SJCRH30 (cell line): Measurements from ENCODE around the gene POP7. TPM values are rescaled to one million over a fixed set of nuclear protein-coding genes. Genes with fewer than 3 reads are reported as not detected.
"Not testable (repeated sequence)": the region's sequence is repeated elsewhere in the genome, so short reads cannot be mapped to it uniquely, and the experiment has no call there.

Experiments
- DNase-seq, 2 experiments: peaks; one replicate each; pipeline ENCODE4 v3.0.0-alpha.2; 2015 to 2020
- H3K27ac ChIP-seq: fragments of 250-450 bp; sonication (Bioruptor Pico); 2 replicates; pipeline ENCODE4 v1.5.1; 2020; ENCODE audit warnings: mild to moderate bottlenecking, moderate library complexity
- H3K27me3 ChIP-seq: fragments of 250-450 bp; sonication (Bioruptor Pico); 2 replicates; pipeline ENCODE4 v1.5.1; 2020; ENCODE audit warnings: mild to moderate bottlenecking, moderate library complexity
- H3K36me3 ChIP-seq: fragments of 250-450 bp; sonication (Bioruptor Pico); 2 replicates; pipeline ENCODE4 v1.5.1; 2020; ENCODE audit warnings: mild to moderate bottlenecking, moderate library complexity
- H3K4me1 ChIP-seq: fragments of 250-450 bp; sonication (Bioruptor Pico); 2 replicates; pipeline ENCODE4 v1.5.1; 2020; ENCODE audit warnings: mild to moderate bottlenecking, moderate library complexity
- H3K4me3 ChIP-seq: fragments of 250-450 bp; sonication (Bioruptor Pico); 2 replicates; pipeline ENCODE4 v1.5.1; 2020; ENCODE audit warnings: mild to moderate bottlenecking, moderate library complexity
- H3K9me3 ChIP-seq: fragments of 250-450 bp; sonication (Bioruptor Pico); replicated peaks from 2 replicates; pipeline ENCODE4 v1.5.1; 2020; ENCODE audit warnings: mild to moderate bottlenecking, moderate library complexity
- total RNA-seq: library from RNA; depleted of rRNA; stranded (reverse); fragments of >200 nt; shearing (Covaris generic); gene quantifications from 2 replicates; pipeline ENCODE4 v1.2.3, GENCODE V29; 2014

The POP7 gene
- total RNA-seq, 1 experiment from 2014 or later, result 67.9 TPM

DNA sequence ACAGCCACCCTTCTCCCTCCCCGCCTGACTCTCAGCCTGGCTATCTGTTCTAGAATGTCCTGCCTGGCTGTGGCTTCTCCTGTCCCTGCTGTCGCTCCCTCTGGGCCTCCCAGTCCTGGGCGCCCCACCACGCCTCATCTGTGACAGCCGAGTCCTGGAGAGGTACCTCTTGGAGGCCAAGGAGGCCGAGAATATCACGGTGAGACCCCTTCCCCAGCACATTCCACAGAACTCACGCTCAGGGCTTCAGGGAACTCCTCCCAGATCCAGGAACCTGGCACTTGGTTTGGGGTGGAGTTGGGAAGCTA is 15.5 kb downstream of the POP7 start:
- no peak overlapping the region for H3K27ac ChIP-seq
- peaks cover 21% of the 10 kb centered on the region for H3K27me3 ChIP-seq
- H3K4me3 ChIP-seq, result no peak overlapping the region
- H3K9me3 ChIP-seq, result no peaks in the 10 kb centered on the region
- peaks cover 8% of the 10 kb centered on the region; the same call in 1 of the 2 replicates for H3K4me1 ChIP-seq
- H3K36me3 ChIP-seq, result no peaks in the 10 kb centered on the region
- no peak for DNase-seq

DNA sequence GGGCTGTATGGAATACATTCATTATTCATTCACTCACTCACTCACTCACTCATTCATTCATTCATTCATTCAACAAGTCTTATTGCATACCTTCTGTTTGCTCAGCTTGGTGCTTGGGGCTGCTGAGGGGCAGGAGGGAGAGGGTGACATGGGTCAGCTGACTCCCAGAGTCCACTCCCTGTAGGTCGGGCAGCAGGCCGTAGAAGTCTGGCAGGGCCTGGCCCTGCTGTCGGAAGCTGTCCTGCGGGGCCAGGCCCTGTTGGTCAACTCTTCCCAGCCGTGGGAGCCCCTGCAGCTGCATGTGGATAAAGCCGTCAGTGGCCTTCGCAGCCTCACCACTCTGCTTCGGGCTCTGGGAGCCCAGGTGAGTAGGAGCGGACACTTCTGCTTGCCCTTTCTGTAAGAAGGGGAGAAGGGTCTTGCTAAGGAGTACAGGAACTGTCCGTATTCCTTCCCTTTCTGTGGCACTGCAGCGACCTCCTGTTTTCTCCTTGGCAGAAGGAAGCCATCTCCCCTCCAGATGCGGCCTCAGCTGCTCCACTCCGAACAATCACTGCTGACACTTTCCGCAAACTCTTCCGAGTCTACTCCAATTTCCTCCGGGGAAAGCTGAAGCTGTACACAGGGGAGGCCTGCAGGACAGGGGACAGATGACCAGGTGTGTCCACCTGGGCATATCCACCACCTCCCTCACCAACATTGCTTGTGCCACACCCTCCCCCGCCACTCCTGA is 16.7 kb downstream of the POP7 start:
- no peak overlapping the region for H3K27ac ChIP-seq
- no peaks in the 10 kb centered on the region for H3K36me3 ChIP-seq
- H3K4me3 ChIP-seq, result no peak overlapping the region
- H3K9me3 ChIP-seq, result no peaks in the 10 kb centered on the region
- H3K27me3 ChIP-seq, result peaks cover 21% of the 10 kb centered on the region
- no peak for DNase-seq
- H3K4me1 ChIP-seq, result peaks cover 8% of the 10 kb centered on the region; the same call in 1 of the 2 replicates

DNA sequence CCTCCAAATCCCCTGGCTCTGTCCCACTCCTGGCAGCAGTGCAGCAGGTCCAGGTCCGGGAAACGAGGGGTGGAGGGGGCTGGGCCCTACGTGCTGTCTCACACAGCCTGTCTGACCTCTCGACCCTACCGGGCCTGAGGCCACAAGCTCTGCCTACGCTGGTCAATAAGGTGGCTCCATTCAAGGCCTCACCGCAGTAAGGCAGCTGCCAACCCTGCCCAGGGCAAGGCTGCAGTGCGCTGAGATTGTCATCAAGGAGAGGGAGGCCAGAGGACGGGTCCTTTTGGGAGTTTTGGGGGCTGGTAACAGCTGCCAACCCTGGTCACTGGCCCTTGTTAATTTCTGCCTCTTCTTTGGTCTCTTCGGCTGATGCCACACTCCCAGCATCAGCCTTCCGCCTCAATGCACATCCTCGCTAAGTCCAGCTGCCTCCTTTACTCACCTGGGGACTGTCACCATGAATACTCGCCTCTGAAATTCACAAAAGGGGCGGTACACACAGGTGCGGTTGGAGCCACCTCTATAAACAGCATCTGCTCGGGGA is 17.9 kb downstream of the POP7 start:
- Histone ChIP-seq H3K36me3 (no peaks in the 10 kb centered on the region), H3K4me3 (no peak overlapping the region), H3K9me3 (no peaks in the 10 kb centered on the region), H3K4me1 (peaks cover 8% of the 10 kb centered on the region; the same call in 1 of the 2 replicates), H3K27ac (no peak overlapping the region), H3K27me3 (peaks cover 21% of the 10 kb centered on the region)
- DNase-seq, result peak in 1 of 2 experiments; percentile 39

DNA sequence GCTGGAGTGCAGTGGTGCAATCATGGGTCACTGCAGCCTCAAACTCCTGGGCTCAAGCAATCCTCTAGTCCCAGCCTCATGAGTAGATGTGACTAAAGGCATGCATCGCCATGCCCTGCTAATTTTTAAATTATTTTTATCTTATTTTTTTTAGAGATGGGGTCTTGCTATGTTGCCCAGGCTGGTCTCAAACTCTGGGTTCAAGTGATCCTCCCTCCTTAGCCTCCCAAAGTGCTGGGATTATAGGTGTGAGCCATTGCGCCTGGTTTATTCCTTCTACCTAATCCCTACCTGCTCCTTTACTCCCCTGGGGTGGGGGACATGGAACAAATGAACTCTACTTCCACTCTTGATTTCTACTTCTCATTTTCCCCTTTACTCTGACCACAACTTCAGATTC is 18.4 kb downstream of the POP7 start:
- H3K4me3 ChIP-seq, DNase-seq: not testable (repeated sequence)

DNA sequence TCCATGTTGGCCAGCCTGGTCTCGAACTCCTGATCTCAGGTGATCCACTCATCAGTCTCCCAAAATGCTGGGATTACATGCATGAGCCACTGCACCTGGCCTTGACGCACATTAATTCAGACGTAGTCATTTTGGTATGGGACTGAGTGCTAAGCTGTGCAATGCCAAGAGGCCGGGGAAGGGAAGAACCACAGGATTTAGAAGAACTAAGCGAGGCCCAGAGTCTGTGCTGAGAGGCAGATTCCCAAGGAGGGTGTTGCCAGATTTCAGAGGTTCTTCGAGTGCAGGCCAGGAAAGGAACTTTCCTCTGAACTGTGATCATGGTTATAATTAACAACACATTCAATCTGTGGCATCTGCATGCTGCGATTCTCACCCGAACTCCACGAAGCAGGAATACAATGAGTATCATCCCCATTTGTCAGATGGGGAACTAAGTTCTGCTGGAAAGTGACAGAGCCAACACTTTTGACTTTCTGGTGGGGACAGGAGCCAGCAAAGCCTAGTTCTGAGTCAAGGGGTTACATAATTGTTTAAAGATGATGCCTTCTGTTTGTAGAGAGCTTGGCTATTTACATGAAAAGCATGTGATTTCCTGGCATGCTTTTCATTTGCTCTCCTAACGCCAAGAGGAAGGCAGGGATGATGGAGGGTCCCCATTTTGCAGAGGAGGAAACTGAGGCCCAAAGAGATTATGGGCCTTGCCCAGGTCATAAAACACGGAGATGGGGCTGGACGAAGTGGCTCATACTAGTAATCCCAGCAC is 21.3 kb downstream of the POP7 start:
- no peak for DNase-seq
- Histone ChIP-seq H3K27ac (no peak overlapping the region), H3K27me3 (peaks cover 10% of the 10 kb centered on the region; the same call in 1 of the 2 replicates), H3K4me3 (no peak overlapping the region), H3K4me1 (peaks cover 8% of the 10 kb centered on the region; the same call in 1 of the 2 replicates), H3K9me3 (no peaks in the 10 kb centered on the region), H3K36me3 (no peaks in the 10 kb centered on the region)

More for the DNA sequence above, 18.4 kb downstream of the POP7 start:
- H3K9me3 ChIP-seq, H3K4me1 ChIP-seq, H3K27ac ChIP-seq, H3K36me3 ChIP-seq: not testable (repeated sequence)
- peaks cover 20% of the 10 kb centered on the region for H3K27me3 ChIP-seq

DNA sequence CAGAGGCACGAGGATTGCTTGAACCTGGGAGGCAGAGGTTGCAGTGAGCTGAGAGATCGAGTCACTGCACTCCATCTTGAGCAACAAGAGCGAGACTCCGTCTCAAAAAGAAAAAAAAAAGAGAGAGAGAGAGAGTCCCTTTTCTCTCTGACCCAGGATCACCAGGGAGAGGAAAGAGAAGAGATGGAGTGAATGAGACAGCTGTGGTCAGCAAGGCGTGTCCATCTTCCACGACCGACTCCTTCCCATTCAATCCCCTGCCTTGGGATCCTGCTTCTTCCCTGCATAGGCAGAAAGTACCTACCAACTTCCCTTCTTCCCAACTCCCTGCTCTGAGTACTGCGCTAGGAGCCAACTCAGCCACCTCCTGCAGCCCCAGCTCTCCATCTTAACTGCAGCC is 22.3 kb downstream of the POP7 start:
- peaks cover 8% of the 10 kb centered on the region; the same call in 1 of the 2 replicates for H3K4me1 ChIP-seq
- H3K9me3 ChIP-seq, result no peaks in the 10 kb centered on the region
- no peak overlapping the region for H3K4me3 ChIP-seq
- peaks cover 8% of the 10 kb centered on the region; the same call in 1 of the 2 replicates for H3K27me3 ChIP-seq
- no peaks in the 10 kb centered on the region for H3K36me3 ChIP-seq
- H3K27ac ChIP-seq, result no peak overlapping the region
- peak; percentile 30 to 56 for DNase-seq

DNA sequence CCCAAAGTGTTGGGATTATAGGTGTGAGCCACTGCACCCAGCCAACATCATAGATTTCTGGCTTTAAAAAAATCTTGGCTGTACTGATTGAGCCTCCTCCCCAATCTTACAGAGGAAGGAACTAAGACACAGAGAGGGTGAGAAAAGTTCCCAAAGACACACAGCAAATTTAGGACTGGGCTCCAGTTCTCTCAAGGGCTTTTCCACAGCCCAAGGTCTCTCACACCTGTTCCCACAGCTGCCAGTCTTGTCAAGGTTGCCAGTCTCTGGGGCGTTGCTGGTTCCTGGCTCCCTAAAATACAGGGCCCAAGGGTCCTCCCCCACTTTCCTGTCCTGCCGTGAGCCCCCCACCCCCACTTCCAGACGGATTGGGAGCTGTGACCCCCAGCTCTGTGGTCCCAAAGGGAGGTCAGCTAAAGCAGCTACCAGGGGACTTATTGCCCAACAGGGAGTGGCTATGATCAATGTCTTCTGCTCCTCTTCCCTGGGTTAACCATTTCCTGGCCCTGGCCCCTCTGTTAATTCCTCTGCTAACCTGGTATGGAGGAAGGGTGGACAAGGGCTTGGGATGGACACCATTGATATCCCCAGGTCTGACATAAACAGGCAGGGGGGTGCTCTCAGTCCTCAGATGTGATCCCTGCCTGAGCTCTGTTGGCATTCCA is 24.3 kb downstream of the POP7 start:
- DNase-seq, result no peak
- H3K4me1 ChIP-seq, result 0 out of 2 replicates have a peak, but pooled peaks cover 5% of the 10 kb centered on the region

DNA sequence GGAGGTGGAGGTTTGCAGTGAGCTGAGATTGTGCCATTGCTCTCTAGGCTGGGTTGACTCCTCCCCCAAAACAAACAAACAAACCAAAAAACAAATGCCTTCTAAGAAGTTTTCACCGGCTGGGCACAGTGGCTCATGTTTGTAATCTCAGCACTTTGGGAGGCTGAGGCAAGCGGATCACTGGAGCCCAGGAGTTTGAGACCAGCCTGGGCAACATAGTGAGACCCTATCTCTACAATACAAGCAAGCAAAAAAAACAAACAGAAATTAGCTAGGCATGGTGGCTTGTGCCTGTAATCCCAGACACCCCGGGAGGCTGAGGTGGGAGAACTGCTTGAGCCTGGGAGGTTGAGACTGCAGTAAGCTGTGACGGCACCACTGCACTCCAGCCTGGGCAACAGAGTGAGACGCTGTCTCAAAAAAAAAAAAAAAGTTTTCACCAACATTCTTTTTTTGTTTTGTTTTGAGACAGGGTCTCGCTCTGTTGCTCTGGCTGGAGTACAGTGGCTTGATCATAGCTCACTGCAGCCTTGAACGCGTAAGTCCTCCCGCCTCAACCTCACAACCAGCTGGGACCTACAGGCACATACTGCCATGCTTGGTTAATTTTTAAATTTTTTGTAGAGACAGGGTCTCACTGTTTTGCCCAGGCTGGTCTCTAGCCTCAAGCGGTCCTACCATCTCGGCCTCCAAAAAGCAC is 26.2 kb downstream of the POP7 start:
- Histone ChIP-seq H3K4me3 (no peak overlapping the region), H3K9me3 (no peaks in the 10 kb centered on the region), H3K36me3 (no peaks in the 10 kb centered on the region), H3K27me3 (no peaks in the 10 kb centered on the region), H3K27ac (no peak overlapping the region), H3K4me1 (no peaks in the 10 kb centered on the region)
- DNase-seq, result no peak

More for the DNA sequence above, 24.3 kb downstream of the POP7 start:
- no peaks in the 10 kb centered on the region for H3K36me3 ChIP-seq
- no peaks in the 10 kb centered on the region for H3K9me3 ChIP-seq
- no peak overlapping the region for H3K27ac ChIP-seq
- H3K27me3 ChIP-seq, result no peaks in the 10 kb centered on the region
- no peak overlapping the region for H3K4me3 ChIP-seq

DNA sequence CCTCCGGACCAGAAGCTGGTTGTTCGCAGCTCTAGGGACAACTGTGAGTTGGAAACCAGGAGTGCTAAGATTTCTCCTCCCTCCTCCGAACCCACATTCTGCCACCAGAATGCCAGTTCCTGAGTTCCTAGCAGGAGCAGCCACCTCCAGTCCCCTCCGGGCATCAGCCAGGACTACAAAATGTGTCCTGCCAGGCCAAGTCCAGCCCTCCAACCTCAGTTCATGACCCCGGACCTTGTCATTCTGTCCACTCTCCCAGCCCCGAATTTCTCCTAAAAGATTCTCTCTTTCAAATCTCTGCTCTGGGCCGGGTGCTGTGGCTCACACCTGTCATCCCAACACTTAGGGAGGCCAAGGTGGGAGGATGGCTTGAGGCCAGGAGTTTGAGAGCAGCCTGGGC is 29.8 kb downstream of the POP7 start:
- Histone ChIP-seq H3K4me3 (no peak overlapping the region), H3K36me3 (no peaks in the 10 kb centered on the region), H3K9me3 (no peaks in the 10 kb centered on the region), H3K4me1 (no peaks in the 10 kb centered on the region), H3K27ac (no peak overlapping the region), H3K27me3 (no peaks in the 10 kb centered on the region)
- no peak for DNase-seq

DNA sequence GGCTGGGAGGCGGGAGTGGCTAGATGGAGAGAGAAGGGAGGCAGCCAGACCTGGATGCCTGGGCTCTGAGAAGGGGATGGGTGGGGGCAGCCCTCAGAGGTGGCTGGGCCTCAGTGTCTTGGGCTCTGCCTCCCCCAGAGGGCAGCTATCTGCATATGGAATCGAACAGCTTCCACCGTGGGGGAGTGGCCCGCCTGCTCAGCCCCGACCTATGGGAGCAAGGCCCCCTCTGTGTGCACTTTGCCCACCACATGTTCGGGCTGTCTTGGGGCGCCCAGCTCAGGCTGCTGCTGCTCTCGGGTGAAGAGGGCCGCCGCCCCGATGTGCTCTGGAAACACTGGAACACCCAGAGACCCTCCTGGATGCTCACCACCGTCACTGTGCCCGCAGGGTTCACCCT is 30.8 kb downstream of the POP7 start:
- Histone ChIP-seq H3K4me3 (no peak overlapping the region), H3K9me3 (no peaks in the 10 kb centered on the region), H3K36me3 (no peaks in the 10 kb centered on the region), H3K27me3 (no peaks in the 10 kb centered on the region), H3K27ac (no peak overlapping the region), H3K4me1 (no peaks in the 10 kb centered on the region)
- DNase-seq, result no peak

DNA sequence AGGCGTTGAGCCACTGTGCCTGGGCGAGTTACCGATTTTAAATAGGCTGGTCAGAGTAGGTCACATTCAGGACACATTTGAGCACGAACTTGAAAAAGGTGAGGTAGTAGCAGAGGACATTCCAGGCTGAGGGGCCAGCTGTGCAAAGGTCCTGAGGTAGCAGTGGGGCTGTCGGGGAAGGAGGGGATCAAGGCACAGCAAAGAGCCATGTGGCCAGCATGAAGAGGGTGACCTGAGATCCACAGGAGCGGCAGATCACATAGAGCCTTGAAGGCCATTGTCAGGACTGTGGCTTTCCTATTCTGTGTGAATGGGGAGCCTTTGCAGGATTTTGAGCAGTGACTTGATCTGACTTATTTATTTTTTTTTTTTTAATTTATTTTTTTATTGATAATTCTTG is 34.0 kb downstream of the POP7 start:
- no peak for DNase-seq
- Histone ChIP-seq H3K4me1 (no peaks in the 10 kb centered on the region), H3K27ac (no peak overlapping the region), H3K36me3 (no peaks in the 10 kb centered on the region), H3K27me3 (no peaks in the 10 kb centered on the region), H3K9me3 (no peaks in the 10 kb centered on the region), H3K4me3 (no peak overlapping the region)

DNA sequence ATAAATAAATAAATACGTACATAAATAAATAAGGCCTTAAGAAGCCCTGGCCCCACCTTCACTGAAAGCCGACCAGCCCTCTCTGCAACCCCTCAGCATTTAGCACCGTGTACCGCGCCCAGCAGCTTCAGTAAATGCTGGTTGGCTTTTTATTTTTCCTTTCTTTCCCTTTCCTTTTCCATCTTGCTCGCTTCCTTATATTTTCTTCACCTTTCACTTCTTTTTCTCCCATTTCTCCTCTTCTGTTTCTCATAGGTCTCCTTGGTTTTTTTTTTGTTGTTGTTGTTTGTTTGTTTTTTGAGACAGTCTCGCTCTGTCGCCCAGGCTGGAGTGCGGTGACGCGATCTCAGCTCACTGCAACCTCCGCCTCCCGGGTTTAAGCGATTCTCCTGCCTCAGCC is 38.7 kb downstream of the POP7 start:
- no peak overlapping the region for H3K27ac ChIP-seq
- no peaks in the 10 kb centered on the region for H3K4me1 ChIP-seq
- no peaks in the 10 kb centered on the region for H3K9me3 ChIP-seq
- DNase-seq, result no peak
- no peak overlapping the region for H3K4me3 ChIP-seq
- H3K27me3 ChIP-seq, result peaks cover 2% of the 10 kb centered on the region; the same call in 1 of the 2 replicates
- H3K36me3 ChIP-seq, result no peaks in the 10 kb centered on the region

DNA sequence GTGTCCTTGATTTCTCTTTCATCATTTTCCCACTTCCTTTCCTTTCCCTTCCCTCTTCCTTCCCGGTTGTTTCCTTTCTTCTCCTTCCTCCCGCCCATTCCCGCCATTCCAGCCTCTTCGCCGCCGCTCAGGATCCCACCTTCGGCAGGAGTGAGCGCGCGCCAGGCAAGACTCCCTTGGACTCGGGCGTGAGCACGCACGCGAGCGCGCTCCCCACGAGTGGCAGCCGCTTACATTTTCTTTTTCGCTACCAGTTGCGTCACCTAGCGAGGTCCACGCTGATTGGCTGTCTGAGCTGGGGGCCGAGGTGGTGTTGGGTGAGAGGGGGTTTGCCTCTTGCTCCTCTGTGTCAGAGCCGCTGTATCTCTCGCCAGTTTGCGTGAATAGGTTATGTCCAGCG is 39.3 kb downstream of the POP7 start:
- Histone ChIP-seq H3K9me3 (no peaks in the 10 kb centered on the region), H3K4me1 (no peaks in the 10 kb centered on the region), H3K36me3 (no peaks in the 10 kb centered on the region), H3K27ac (no peak overlapping the region), H3K4me3 (no peak overlapping the region), H3K27me3 (peaks cover 2% of the 10 kb centered on the region; the same call in 1 of the 2 replicates)
- no peak for DNase-seq

DNA sequence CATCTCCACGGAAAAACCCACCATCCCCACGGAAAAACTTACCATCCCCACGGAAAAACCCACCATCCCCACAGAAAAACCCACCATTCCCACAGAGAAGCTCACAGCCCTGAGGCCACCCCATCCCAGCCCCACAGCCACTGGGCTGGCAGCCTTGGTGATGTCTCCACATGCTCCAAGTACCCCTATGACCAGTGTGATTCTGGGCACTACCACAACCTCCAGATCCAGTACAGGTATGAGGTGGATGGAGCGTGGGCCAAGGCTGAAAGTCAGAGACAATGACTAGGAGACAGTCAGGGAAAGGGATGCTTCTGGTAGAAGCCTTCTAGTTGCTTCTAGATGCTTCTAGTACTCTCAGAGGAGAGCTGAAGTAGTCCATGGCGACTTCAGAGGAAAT is 47.1 kb downstream of the POP7 start:
- H3K9me3 ChIP-seq, result no peaks in the 10 kb centered on the region
- H3K36me3 ChIP-seq, result no peaks in the 10 kb centered on the region
- H3K4me3 ChIP-seq, result no peak overlapping the region
- no peak overlapping the region for H3K27ac ChIP-seq
- no peaks in the 10 kb centered on the region for H3K4me1 ChIP-seq
- DNase-seq, result no peak
- peaks cover 6% of the 10 kb centered on the region; the same call in 1 of the 2 replicates for H3K27me3 ChIP-seq
